Gastrocnemius medialis (tissue), 4 donors: ENCODE data around the gene CRYBB1.

Experiments
- POLR2A ChIP-seq, 2 donors: fragments of 450-650 bp; IDR thresholded peaks; one replicate each; pipeline ENCODE4 v1.6.1; 2017; ENCODE audit warnings: antibody characterized with exemption in 2 of 2, mild to moderate bottlenecking in 2 of 2, moderate library complexity in 2 of 2
- TF ChIP-seq, protein P1 (sequence below), 5 experiments: fragments of 450-650 bp in 3 of 5; fragments of 200-600 bp in 2 of 5; sonication (generic) in 2 of 5; IDR thresholded peaks in 4 of 5; conservative IDR thresholded peaks in 1 of 5; 1 replicate in 4 of 5; 2 replicates in 1 of 5; pipeline ENCODE4 v1.5.1; 2016 to 2019; ENCODE audit warnings: antibody characterized with exemption in 5 of 5, mild to moderate bottlenecking in 3 of 5, moderate library complexity in 3 of 5

DNA sequence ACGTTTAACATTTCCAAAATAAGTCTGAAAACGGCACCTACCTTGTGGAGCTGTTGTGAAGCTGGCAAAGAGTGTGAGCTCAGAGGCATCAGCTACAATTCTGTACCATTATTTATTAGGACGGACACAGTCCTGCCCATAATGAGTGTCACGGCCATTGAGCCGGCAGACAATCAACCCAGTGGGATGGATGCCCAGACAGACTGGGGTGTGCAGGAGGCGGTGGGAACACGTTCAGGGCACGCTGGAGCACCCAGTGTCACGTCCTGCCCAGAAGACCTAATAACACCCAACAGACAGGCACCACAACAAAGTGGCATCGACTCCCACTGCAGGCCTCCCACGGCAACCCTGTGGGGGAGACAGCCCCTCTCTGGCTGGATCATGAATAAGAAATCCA, 62.3 kb downstream of the CRYBB1 start:
- TF ChIP-seq, protein P1, sequence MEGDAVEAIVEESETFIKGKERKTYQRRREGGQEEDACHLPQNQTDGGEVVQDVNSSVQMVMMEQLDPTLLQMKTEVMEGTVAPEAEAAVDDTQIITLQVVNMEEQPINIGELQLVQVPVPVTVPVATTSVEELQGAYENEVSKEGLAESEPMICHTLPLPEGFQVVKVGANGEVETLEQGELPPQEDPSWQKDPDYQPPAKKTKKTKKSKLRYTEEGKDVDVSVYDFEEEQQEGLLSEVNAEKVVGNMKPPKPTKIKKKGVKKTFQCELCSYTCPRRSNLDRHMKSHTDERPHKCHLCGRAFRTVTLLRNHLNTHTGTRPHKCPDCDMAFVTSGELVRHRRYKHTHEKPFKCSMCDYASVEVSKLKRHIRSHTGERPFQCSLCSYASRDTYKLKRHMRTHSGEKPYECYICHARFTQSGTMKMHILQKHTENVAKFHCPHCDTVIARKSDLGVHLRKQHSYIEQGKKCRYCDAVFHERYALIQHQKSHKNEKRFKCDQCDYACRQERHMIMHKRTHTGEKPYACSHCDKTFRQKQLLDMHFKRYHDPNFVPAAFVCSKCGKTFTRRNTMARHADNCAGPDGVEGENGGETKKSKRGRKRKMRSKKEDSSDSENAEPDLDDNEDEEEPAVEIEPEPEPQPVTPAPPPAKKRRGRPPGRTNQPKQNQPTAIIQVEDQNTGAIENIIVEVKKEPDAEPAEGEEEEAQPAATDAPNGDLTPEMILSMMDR (IDR thresholded peaks at IDR 0.05 in 4 of 5, conservative IDR thresholded peaks at IDR 0.05 in 1 of 5): no peak
- TF ChIP-seq POLR2A (IDR thresholded peaks at IDR 0.05): no peak
